Lower leg skin (tissue), 3 donors: ENCODE measurements around the gene KRR1.

ENCODE experiments used
- POLR2A ChIP-seq, 2 donors: fragments of 450-650 bp; IDR thresholded peaks; one replicate each; pipeline ENCODE4 v1.6.1; 2016 to 2017; ENCODE audit warnings: antibody characterized with exemption in 2 of 2, mild to moderate bottlenecking in 1 of 2, moderate library complexity in 1 of 2
- TF ChIP-seq, protein P1 (sequence below), 3 donors: fragments of 450-650 bp; IDR thresholded peaks; one replicate each; pipeline ENCODE4 v1.5.1; 2016; ENCODE audit warnings: antibody characterized with exemption in 3 of 3, mild to moderate bottlenecking in 3 of 3, moderate library complexity in 2 of 3

GRCh38 chr12:75545636-75546035 is 34.2 kb upstream of the KRR1 start:
- no peak for TF ChIP-seq POLR2A (IDR thresholded peaks at IDR 0.05)
- TF ChIP-seq, protein P1, sequence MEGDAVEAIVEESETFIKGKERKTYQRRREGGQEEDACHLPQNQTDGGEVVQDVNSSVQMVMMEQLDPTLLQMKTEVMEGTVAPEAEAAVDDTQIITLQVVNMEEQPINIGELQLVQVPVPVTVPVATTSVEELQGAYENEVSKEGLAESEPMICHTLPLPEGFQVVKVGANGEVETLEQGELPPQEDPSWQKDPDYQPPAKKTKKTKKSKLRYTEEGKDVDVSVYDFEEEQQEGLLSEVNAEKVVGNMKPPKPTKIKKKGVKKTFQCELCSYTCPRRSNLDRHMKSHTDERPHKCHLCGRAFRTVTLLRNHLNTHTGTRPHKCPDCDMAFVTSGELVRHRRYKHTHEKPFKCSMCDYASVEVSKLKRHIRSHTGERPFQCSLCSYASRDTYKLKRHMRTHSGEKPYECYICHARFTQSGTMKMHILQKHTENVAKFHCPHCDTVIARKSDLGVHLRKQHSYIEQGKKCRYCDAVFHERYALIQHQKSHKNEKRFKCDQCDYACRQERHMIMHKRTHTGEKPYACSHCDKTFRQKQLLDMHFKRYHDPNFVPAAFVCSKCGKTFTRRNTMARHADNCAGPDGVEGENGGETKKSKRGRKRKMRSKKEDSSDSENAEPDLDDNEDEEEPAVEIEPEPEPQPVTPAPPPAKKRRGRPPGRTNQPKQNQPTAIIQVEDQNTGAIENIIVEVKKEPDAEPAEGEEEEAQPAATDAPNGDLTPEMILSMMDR (IDR thresholded peaks at IDR 0.05): no peak
